Caco-2 (cell line): ENCODE results near the gene C5. TPM values are rescaled to one million over a fixed set of nuclear protein-coding genes. Genes with fewer than 3 reads are reported as not detected.

Source experiments
- BruUV-seq: library from RNA; stranded (reverse); fragments of 400-500 nt; replicated peaks from 2 replicates; lab custom pipeline; 2021; lab: Mats Ljungman, UMichigan
- CTCF ChIA-PET: fragments of 300-600 bp; sonication (Branson Sonifier 250); formaldehyde crosslinking; loops from one replicate; lab custom pipeline; 2022; ENCODE audit warnings: antibody characterized with exemption; lab: Charles Lee
- POLR2A ChIA-PET: fragments of 300-600 bp; sonication (Branson Sonifier 250); formaldehyde crosslinking; loops from one replicate; lab custom pipeline; 2022; ENCODE audit warnings: antibody characterized with exemption; lab: Charles Lee
- DNase-seq, 2 experiments: peaks; one replicate each; pipeline versions ENCODE4 v3.0.0 to v3.0.0-alpha.2; 2020 to 2022
- H3K27me3 ChIP-seq: replicated peaks from 2 replicates; pipeline ENCODE4 v1.6.0; 2011; ENCODE audit warnings: low read length; ENCODE audit not compliant: control insufficient read depth, insufficient read depth
- H3K36me3 ChIP-seq: 2 replicates; pipeline ENCODE4 v1.5.1; 2011; ENCODE audit warnings: low read length; ENCODE audit not compliant: control insufficient read depth, insufficient read depth
- H3K4me1 ChIP-seq: fragments of 250-450 bp; sonication (Bioruptor Pico); 2 replicates; pipeline ENCODE4 v1.5.1; 2020; ENCODE audit warnings: mild to moderate bottlenecking
- H3K4me3 ChIP-seq: 2 replicates; pipeline ENCODE4 v1.5.1; 2011; ENCODE audit warnings: low read depth, mild to moderate bottlenecking, control low read depth, low read length
- H3K9me3 ChIP-seq: fragments of 250-450 bp; sonication (Bioruptor Pico); 2 replicates; pipeline ENCODE4 v1.5.1; 2020; ENCODE audit warnings: mild to moderate bottlenecking, moderate library complexity
- H3K27ac Mint-ChIP-seq: one replicate; pipeline ENCODE4 v1.8.0; 2022; ENCODE audit warnings: mixed read lengths; ENCODE audit not compliant: unreplicated experiment
- H3K27me3 Mint-ChIP-seq: one replicate; pipeline ENCODE4 v1.8.0; 2022; ENCODE audit warnings: mixed read lengths; ENCODE audit not compliant: insufficient read depth, unreplicated experiment
- H3K36me3 Mint-ChIP-seq: one replicate; pipeline ENCODE4 v1.8.0; 2022; ENCODE audit warnings: mild to moderate bottlenecking, mixed read lengths; ENCODE audit not compliant: insufficient read depth, unreplicated experiment
- H3K4me1 Mint-ChIP-seq: one replicate; pipeline ENCODE4 v1.8.0; 2022; ENCODE audit warnings: low read depth, mixed read lengths; ENCODE audit not compliant: unreplicated experiment
- H3K4me3 Mint-ChIP-seq: one replicate; pipeline ENCODE4 v1.8.0; 2022; ENCODE audit warnings: mild to moderate bottlenecking, moderate library complexity, mixed read lengths; ENCODE audit not compliant: unreplicated experiment
- H3K9me3 Mint-ChIP-seq: one replicate; pipeline ENCODE4 v1.8.0; 2022; ENCODE audit warnings: mixed read lengths; ENCODE audit not compliant: unreplicated experiment
- intact Hi-C: fragments of 100-400 bp; cut with micrococcal nuclease; formaldehyde crosslinking; loops from one replicate; pipeline ENCODE4 v1.10.0; 2022; ENCODE audit not compliant: unreplicated experiment
- total RNA-seq: library from RNA; stranded (reverse); gene quantifications from 2 replicates; pipeline ENCODE4 v1.2.3, GENCODE V29; 2022
- TF ChIP-seq, protein P1 (sequence below), 2 experiments: fragments of 200-600 bp in 1 of 2; IDR thresholded peaks; 1 replicate in 1 of 2; 2 replicates in 1 of 2; pipeline versions ENCODE4 v1.5.1 to v1.8.0; 2011 to 2022; ENCODE audit warnings: antibody characterized with exemption in 1 of 2, control low read depth in 1 of 2, inconsistent platforms in 1 of 2, low read depth in 1 of 2, low read length in 1 of 2, mild to moderate bottlenecking in 1 of 2, moderate library complexity in 1 of 2; ENCODE audit not compliant: insufficient read depth in 1 of 2, severe bottlenecking in 1 of 2, unreplicated experiment in 1 of 2

C5 gene
- total RNA-seq, 1 experiment from 2014 or later: 14.9 TPM

- Histone ChIP-seq H3K36me3 (no peaks in the 10 kb centered on the region; the same call in 1 of the 2 replicates), H3K27me3 (no peaks in the 10 kb centered on the region), H3K9me3 (no peaks in the 10 kb centered on the region), H3K4me3 (no peak overlapping the region), H3K4me1 (no peaks in the 10 kb centered on the region; the same call in 1 of the 2 replicates)
- TF ChIP-seq, protein P1, sequence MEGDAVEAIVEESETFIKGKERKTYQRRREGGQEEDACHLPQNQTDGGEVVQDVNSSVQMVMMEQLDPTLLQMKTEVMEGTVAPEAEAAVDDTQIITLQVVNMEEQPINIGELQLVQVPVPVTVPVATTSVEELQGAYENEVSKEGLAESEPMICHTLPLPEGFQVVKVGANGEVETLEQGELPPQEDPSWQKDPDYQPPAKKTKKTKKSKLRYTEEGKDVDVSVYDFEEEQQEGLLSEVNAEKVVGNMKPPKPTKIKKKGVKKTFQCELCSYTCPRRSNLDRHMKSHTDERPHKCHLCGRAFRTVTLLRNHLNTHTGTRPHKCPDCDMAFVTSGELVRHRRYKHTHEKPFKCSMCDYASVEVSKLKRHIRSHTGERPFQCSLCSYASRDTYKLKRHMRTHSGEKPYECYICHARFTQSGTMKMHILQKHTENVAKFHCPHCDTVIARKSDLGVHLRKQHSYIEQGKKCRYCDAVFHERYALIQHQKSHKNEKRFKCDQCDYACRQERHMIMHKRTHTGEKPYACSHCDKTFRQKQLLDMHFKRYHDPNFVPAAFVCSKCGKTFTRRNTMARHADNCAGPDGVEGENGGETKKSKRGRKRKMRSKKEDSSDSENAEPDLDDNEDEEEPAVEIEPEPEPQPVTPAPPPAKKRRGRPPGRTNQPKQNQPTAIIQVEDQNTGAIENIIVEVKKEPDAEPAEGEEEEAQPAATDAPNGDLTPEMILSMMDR (IDR thresholded peaks at IDR 0.05; ENCODE audit: insufficient read depth in 1 of 2, low read depth in 1 of 2, low read length in 1 of 2, severe bottlenecking in 1 of 2, unreplicated experiment in 1 of 2): no peak
- ChIA-PET CTCF (interaction anchor here (1.3 to 1.4 kb wide), 2 partner anchors 91 to 227 kb away, joined by 4 read pairs; no protein-coding TSS in a partner anchor), POLR2A (no interaction called here)
- H3K27ac Mint-ChIP-seq: no peak overlapping the region
- BruUV-seq: no TSS peak
- H3K27me3 Mint-ChIP-seq: no peaks in the 10 kb centered on the region
- H3K9me3 Mint-ChIP-seq: no peaks in the 10 kb centered on the region
- no peak for DNase-seq
- no peak overlapping the region for H3K4me3 Mint-ChIP-seq
- peaks cover 19% of the 10 kb centered on the region for H3K4me1 Mint-ChIP-seq
- intact Hi-C loops: loop anchor here (5.0 kb wide), 1 partner anchor 241 kb away; no protein-coding TSS in a partner anchor
- H3K36me3 Mint-ChIP-seq: peaks cover 7% of the 10 kb centered on the region
Measured at GRCh38 chr9:120982836-120983235, 67.2 kb downstream of the C5 start.

DNA sequence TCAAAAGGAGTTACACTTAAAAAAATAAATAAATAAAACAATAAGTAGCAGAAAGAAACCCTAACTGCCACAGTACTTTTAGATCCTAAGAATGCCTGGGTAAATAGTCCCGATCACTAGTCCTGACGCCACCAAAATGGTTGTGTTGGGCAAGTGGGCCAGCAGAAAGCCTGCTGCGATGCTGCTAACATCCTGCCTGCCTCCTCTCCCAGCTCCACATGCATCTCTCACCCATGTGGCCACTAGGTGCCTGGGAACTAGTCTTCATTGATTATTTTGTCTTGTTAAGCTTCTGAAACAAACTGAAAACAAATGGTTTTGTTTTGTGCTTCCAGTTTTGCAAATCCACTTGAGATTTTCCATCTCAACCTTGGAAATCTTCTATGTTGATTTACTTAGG lies 69.1 kb downstream of the C5 start:
- Mint-ChIP-seq H3K27ac (no peak overlapping the region), H3K4me3 (no peak overlapping the region), H3K9me3 (no peaks in the 10 kb centered on the region), H3K4me1 (peaks cover 14% of the 10 kb centered on the region), H3K27me3 (no peaks in the 10 kb centered on the region), H3K36me3 (peaks cover 7% of the 10 kb centered on the region)
- POLR2A ChIA-PET: no interaction called here
- CTCF ChIA-PET: interaction anchor here (1.7 kb wide), 1 partner anchor 79 kb away, joined by 10 read pairs; no protein-coding TSS in a partner anchor
- no peaks in the 10 kb centered on the region for H3K9me3 ChIP-seq
- no TSS peak for BruUV-seq
- H3K4me3 ChIP-seq: no peak overlapping the region
- no peak for DNase-seq
- H3K27me3 ChIP-seq: no peaks in the 10 kb centered on the region
- intact Hi-C loops: loop anchor here (5.0 kb wide), 1 partner anchor 239 kb away; no protein-coding TSS in a partner anchor
- TF ChIP-seq, protein P1 (IDR thresholded peaks at IDR 0.05; ENCODE audit: insufficient read depth in 1 of 2, low read depth in 1 of 2, low read length in 1 of 2, severe bottlenecking in 1 of 2, unreplicated experiment in 1 of 2): no peak
- no peaks in the 10 kb centered on the region; the same call in 1 of the 2 replicates for H3K36me3 ChIP-seq
- H3K4me1 ChIP-seq: no peaks in the 10 kb centered on the region; the same call in 1 of the 2 replicates

DNA sequence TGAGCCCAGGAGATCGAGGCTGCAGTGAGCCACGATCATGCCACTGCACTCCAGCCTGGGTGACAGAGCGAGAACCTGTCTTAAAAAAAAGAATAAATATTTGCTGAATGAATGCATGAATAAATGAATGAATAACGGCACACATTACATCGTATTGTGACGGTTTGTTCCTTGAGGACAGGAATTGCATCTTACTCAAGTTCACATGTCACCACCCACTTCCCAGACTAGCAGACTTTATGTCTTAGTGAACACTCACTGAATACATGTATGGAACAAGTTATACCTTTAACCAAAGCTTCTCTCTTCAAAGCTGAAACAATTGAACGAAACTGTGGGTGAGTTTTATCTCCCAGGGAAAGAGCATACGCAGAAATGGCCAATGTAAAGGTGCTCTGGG lies 70.3 kb downstream of the C5 start:
- peaks cover 7% of the 10 kb centered on the region for H3K36me3 Mint-ChIP-seq
- peaks cover 14% of the 10 kb centered on the region for H3K4me1 Mint-ChIP-seq
- intact Hi-C loops: loop anchor here (5.0 kb wide), 1 partner anchor 237 kb away; no protein-coding TSS in a partner anchor
- H3K27ac Mint-ChIP-seq: no peak overlapping the region
- POLR2A ChIA-PET: no interaction called here
- DNase-seq: no peak
- H3K9me3 Mint-ChIP-seq: no peaks in the 10 kb centered on the region
- BruUV-seq: no TSS peak
- no peaks in the 10 kb centered on the region; the same call in 1 of the 2 replicates for H3K27me3 ChIP-seq
- no peaks in the 10 kb centered on the region for H3K9me3 ChIP-seq
- no peaks in the 10 kb centered on the region for H3K27me3 Mint-ChIP-seq
- no peak overlapping the region for H3K4me3 Mint-ChIP-seq
- no peak overlapping the region for H3K4me3 ChIP-seq
- CTCF ChIA-PET: interaction anchor here (1.0 kb wide), 1 partner anchor 54 kb away, joined by 4 read pairs; no protein-coding TSS in a partner anchor
- H3K4me1 ChIP-seq: no peaks in the 10 kb centered on the region; the same call in 1 of the 2 replicates
- no peaks in the 10 kb centered on the region; the same call in 1 of the 2 replicates for H3K36me3 ChIP-seq
- TF ChIP-seq, protein P1 (IDR thresholded peaks at IDR 0.05; ENCODE audit: insufficient read depth in 1 of 2, low read depth in 1 of 2, low read length in 1 of 2, severe bottlenecking in 1 of 2, unreplicated experiment in 1 of 2): no peak
